CD4-positive, alpha-beta T cell treated with Interleukin-15 for 4 hours (primary cell): ENCODE results near the gene MIDN.

Experiments used
- DNase-seq: peaks from one replicate; pipeline ENCODE4 v3.0.0-alpha.2; 2020; ENCODE audit warnings: low spot score

The MIDN gene

DNA sequence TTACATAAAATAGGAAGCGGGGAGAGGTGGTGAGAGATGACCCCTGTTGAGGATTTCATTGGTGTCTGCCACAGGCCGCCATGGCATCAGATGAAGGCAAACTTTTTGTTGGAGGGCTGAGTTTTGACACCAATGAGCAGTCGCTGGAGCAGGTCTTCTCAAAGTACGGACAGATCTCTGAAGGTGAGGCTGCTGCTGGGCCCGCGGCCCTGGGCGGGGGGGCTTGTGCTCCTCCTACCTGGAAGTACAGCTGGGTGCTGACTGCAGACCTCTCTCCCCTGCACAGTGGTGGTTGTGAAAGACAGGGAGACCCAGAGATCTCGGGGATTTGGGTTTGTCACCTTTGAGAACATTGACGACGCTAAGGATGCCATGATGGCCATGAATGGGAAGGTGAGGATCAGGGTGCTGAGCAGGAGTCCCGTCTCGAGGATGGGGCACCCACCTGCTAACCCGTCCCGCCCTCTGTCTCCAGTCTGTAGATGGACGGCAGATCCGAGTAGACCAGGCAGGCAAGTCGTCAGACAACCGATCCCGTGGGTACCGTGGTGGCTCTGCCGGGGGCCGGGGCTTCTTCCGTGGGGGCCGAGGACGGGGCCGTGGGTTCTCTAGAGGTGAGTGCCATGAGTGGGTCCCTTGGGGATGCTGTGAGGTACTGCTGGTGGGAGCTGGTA is 22.6 kb downstream of the MIDN start:
- no peak for DNase-seq

DNA sequence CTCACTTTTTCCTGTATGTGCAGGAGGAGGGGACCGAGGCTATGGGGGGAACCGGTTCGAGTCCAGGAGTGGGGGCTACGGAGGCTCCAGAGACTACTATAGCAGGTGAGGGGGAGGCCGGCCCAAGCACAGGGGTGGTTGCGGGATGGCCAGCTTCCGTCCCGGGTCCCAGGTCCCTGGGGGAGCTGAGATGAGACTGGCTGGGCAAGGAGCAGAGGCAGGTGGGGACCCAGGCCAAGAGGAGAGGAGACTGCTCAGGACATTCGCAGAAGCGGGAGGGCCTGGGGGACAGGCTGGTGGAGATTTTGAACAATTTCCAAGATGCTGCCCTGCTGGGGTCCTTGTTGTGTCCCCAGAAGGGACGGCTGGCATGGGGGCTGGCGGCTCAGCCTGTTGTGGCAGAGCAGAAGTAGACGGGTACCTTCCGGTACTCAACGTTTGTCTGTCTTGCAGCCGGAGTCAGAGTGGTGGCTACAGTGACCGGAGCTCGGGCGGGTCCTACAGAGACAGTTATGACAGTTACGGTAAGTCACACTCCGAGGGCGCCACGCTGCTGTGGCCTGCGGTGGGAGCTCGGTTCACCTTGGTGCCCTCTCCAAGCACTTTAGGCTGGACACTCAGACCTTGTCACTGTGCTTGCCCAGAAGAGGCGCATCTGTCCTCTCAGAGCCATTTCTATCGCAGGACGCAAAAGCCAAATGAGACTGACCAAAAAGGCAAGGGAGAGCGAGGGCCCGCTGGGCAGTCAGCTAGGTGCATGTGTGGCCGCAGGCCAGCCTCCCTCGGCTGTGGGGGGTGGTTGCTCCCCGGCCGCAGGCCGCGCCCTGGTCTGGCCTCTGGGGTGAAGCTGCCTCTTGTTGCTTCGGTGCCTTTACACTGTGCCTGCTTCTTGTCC is 23.4 kb downstream of the MIDN start:
- no peak for DNase-seq

DNA sequence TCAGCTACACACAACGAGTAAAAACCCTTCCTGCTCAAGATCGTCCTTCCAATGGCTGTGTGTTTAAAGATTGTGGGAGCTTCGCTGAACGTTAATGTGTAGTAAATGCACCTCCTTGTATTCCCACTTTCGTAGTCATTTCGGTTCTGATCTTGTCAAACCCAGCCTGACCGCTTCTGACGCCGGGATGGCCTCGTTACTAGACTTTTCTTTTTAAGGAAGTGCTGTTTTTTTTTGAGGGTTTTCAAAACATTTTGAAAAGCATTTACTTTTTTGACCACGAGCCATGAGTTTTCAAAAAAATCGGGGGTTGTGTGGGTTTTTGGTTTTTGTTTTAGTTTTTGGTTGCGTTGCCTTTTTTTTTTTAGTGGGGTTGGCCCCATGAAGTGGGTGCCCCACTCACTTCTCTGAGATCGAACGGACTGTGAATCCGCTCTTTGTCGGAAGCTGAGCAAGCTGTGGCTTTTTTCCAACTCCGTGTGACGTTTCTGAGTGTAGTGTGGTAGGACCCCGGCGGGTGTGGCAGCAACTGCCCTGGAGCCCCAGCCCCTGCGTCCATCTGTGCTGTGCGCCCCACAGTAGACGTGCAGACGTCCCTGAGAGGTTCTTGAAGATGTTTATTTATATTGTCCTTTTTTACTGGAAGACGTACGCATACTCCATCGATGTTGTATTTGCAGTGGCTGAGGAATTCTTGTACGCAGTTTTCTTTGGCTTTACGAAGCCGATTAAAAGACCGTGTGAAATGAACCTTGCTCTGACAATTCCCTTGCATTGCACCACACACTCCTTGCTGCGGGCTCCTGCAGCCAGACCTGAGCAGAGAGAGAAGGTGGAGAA is 24.3 kb downstream of the MIDN start:
- no peak for DNase-seq

DNA sequence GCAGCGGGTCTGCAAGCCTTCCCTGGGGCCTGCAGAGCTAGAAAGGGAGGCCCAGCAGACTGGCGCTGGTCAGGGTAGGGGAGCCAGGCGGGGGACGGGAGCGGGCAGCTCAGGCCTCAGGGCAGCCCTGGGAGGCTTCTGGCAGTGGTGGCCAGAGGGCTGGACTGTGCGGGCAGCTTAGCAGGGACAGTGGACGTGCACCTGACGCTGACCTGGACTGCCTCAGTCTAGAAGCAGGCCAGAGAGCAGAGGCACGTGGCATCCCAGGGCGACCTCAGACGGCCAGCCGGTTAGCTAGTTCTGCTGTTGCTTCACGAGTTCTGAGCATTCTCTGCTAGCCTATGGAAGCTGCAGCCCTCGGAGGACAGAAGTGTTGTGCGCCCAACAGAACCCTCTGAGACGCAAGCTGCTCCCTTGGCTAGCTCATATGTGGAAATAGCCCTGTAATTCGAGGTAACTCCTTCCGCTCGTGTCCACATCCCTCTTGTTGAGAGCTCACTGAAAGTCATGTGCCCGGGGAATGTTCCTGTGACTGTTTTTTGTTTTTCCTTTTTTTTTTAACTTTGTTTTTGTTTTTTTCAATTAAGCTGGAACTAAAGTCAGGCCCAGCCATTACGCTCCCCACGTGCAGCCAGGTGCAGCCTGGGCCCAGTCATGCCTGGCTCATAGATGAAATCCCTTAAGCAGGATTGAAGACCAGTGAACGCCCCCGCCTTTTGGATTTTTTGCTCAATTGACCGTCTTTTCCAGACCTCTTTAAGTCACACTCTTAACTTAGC is 25.1 kb downstream of the MIDN start:
- DNase-seq, result no peak

DNA sequence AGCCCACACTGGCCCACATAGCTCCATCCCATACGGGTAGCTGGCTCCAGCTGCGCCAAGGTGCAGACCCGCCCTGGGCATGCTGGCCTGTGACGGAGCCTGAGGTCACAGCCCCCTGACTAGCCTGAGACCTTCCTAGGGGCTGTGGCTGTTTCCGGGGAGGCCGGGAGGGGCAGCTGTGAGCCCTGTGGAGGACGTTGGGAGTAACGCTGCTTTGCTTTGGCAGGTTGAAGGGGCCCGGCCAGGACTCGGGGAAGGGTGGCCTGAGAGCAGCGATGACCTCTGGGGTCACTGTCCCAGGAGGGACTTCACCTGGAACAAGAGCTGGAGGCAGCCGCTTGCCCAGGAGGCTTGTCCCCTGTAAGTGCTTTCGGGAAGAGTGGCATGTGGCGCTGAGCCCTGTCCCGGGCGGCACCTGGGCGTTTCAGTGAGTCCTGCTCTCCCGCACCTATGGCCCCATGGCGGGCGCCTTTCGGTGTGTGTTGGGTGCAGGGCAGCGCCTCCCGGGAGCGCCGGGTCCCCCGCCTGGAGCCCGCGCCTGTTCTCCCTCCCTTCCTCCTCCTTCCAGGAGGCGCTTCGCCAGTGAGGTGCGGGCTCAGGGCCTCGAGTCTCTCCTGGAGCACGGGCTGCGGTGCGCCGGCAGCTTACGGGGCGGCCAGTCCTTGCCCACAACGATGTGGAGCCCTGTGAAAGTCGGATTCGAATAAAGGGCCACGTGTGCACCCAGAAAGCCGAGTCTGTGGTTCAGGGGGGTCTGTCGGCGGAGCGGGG is 25.9 kb downstream of the MIDN start:
- DNase-seq, result no peak

DNA sequence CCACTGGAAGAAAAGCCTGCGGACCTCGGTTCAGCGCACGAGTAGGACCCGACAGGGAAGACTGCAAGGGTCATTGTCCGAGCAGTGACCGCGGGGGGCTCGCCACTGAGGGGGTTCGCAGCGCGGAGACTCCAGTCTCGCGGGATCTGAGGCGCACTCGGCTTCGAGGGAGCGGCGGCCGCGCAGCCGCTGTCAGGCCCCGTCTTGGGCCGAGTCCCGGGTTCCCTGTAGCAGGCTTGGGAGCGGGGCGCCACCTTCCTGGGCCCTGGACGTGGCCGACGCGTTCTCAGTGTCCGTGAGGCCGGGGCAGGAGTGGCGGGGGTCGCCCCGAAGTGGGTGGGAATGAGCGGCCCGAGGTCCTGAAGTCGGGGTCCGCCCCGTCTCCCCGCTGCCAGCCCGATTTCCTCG is 26.5 kb downstream of the MIDN start:
- no peak for DNase-seq

GRCh38 chr19:1275260-1275975 is 27.0 kb downstream of the MIDN start, which contains the start of gene FAM174C:
Gene FAM174C (plus strand): TSS chr19:1275530. CDS start chr19:1275550, 20 bp downstream.
- peak; percentile 95 for DNase-seq

GRCh38 chr19:1275976-1276627 is 27.7 kb downstream of the MIDN start:
- no peak for DNase-seq

- no peak for DNase-seq
Observed at GRCh38 chr19:1276628-1277022, 28.2 kb downstream of the MIDN start.

GRCh38 chr19:1277061-1277460 is 28.7 kb downstream of the MIDN start:
- DNase-seq, result no peak

GRCh38 chr19:1278074-1278473 is 29.7 kb downstream of the MIDN start:
- DNase-seq, result no peak

DNA sequence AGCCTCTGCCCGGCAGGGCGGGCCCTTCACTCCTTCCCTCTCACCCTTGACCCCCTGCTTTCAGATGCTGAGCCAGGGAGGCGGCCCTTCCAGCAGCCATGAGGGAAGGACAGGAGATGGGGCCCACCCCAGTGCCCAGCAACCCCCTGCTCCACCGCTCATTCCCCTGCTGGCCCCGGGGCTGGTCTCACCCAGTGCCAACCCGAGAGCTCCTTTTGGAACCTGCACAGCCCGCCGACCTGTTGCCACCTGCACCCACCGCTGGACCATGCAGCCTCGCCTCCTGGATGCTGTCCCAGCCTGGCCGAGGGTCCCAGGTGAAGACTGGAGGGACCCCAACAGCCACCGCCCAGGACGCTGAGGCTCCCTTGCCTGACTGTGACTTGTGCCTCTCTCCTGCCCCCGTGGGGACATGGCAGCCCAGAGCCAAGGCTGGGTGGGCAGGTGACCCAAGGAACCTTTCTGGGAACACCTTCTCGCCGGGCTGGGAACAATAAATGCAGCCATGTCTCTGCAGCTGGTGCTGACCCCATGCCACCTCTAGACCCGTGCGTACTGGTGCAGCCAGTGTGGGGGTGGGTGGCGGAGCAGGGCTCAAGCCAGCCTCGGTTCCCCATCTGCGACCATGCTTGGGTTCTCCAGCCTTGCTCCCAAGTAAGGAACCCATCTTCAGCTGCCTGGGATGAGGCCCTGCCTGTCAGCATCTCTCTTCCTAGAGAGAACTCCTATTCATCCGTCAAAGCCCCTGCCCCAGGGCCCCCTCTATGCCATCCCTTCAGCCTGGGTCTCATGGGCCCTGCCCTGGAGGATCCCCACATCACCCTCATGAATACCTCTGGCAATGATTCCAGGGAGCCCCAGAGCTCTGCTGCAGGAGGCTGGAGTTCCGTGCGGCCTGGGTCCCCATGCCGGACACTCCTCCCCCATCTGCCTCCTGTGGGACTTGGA is 30.6 kb downstream of the MIDN start:
- DNase-seq, result no peak

- peak; percentile 81 for DNase-seq
Observed at GRCh38 chr19:1279782-1280341, 31.5 kb downstream of the MIDN start.

DNA sequence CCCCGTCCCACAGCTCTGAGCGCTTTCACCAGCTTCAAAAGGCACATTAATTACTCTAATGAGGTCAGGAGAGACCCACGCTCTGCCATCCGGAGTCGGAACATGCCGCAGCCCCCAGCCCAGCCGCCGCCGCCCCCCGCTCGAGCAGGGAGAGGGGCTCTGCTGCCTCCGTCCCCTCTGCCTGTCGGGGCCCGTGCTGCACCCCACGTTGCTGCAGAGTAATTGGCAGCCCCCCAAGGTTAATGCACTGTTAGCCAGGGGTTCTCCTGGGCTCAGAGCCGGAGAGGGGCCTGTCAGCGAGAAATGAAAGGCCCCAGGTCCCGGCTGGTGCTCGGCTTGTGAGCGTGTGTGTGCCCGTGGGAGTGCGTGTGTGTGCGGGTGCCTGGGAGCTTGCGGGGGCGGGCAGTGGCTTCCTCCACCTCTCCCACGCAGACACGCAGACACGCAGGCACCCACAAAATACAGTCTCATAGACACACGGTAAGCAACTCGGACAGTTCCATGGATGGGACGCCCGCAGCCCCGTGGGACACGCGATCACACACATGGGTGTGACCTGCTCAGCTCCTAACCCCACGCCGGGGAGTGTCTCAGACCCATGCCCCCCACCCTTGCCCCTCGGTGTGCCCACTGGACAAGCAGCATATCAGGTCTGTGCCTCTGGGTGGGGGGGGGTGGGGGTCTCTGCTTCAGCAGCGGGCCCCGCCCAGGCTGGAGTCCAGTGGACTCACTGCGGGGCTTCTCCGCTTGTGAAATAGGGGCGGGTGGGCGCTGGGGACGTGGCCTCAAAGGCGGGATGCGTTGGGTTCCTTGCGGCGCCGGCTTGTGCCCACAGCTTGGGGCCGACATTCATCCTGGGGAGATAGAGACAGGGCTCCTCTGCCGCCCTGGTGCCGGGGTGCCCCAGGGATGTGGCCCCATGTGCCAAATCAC is 32.5 kb downstream of the MIDN start:
- DNase-seq, result no peak

- DNase-seq, result no peak
Observed at GRCh38 chr19:1281569-1282287, 33.3 kb downstream of the MIDN start.

DNA sequence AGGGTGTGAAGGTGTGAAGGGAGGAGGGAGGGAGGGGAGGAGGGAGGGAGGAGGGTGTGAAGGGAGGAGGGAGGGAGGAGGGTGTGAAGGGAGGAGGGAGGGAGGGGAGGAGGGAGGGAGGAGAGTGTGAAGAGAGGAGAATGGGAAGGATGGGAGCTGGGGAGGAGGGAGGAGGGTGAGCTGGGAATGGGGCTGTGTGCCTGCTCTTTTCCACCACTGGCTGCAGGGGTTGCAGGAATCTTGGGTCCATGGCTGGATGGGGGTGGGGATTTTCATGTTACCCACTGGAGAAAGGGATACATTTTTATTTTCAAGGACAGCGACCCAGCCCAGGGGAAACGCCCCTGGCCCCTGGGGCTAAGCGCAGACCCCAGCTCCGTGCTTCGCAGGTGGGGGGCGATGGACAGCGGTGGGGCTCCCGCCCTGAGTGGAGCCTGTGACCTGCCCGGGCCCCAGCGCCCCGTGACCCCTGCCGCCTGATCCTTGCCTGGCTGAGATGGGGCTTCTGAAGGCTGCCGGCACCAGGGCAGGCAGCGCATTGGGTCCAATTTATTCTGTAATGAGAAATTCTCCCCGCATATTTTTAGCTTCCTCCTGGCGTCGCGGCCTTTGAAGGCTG is 34.3 kb downstream of the MIDN start:
- no peak for DNase-seq
